Inflammatory macrophage treated with lipopolysaccharide for 4 hours (primary cell): Measurements from ENCODE around the gene TRIM54.
A peak's percentile ranks its signal among the peaks of the same experiment; 100 is the strongest.

Experiments used
- DNase-seq: peaks from one replicate; pipeline ENCODE4 v3.0.0-alpha.2; 2020

Gene TRIM54, protein sequence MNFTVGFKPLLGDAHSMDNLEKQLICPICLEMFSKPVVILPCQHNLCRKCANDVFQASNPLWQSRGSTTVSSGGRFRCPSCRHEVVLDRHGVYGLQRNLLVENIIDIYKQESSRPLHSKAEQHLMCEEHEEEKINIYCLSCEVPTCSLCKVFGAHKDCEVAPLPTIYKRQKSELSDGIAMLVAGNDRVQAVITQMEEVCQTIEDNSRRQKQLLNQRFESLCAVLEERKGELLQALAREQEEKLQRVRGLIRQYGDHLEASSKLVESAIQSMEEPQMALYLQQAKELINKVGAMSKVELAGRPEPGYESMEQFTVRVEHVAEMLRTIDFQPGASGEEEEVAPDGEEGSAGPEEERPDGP

DNA sequence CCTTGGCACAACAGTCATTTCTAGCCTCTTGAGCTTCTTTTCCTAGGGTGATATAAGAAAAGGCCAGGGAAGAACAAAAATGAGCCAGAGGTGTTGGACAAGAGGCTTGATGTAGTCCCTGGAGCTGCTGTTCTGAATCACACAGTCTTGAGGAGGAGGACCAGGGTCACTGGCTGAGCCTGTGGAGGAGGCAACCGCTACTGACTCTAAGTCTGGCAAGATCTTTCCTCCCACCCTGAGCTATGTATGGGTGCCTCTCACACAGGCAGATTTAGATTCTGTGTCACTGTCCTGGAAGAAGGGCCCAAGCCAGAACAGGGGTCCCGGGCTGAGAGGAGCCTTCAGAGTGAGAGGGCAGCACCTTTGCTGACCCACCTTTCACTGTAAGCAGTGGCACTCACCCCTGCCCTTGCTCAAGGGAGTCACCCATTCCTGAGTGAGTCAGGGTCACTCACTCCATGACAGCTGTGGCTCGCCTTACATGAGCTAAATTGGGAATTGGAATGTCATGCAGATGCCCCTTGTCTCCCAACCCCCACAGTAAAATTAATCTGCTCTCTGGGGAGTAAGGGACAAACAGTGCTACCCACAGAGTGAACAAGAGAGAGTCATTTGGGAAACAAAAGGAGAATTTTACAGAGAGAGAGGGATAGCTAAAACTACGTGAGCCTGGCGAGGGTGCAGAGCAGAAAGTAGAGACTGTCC lies at the start of gene TRIM54:
TSS of gene TRIM54 (plus strand) at position 575 of the 705 bp plus-strand sequence. CDS start 303 bp downstream, outside the sequence.
- no peak for DNase-seq

DNA sequence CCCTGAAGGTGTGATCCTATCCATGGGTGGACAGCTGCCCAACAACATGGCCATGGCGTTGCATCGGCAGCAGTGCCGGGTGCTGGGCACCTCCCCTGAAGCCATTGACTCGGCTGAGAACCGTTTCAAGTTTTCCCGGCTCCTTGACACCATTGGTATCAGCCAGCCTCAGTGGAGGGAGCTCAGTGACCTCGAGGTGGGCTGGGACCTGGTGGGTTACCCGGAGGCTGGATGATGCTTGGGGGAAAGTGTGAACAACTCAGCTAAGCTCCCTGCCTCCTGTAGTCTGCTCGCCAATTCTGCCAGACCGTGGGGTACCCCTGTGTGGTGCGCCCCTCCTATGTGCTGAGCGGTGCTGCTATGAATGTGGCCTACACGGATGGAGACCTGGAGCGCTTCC lies 48.9 kb upstream of the TRIM54 start:
- no peak for DNase-seq

DNA sequence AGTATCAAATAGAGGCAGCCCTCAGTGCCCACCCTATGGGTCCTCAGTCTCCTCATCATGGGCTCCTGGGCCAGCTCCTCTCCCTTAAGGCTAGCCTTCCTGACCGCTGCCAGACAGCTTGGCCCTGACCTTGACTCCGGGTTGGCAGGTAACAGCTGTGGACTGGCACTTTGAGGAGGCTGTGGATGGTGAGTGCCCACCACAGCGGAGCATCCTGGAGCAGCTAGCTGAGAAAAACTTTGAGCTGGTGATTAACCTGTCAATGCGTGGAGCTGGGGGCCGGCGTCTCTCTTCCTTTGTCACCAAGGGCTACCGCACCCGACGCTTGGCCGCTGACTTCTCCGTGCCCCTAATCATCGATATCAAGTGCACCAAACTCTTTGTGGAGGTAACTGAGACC lies 46.1 kb upstream of the TRIM54 start:
- no peak for DNase-seq

DNA sequence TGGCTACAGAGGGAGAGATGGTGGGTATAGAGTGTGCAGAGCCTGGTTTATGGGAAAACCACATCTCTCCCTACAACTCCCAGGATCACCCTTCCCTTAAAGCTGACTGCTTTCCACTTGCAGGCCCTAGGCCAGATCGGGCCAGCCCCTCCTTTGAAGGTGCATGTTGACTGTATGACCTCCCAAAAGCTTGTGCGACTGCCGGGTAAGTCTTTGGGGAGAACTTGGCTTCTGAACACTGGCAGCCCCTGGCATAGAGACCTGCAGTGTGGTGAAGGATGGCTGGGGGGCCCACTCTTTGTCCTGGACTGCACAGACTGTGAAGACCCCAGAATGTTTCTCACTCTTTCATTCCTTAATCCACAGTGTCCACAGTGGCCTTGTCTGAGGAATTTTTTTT lies 45.6 kb upstream of the TRIM54 start:
- DNase-seq, result no peak

DNA sequence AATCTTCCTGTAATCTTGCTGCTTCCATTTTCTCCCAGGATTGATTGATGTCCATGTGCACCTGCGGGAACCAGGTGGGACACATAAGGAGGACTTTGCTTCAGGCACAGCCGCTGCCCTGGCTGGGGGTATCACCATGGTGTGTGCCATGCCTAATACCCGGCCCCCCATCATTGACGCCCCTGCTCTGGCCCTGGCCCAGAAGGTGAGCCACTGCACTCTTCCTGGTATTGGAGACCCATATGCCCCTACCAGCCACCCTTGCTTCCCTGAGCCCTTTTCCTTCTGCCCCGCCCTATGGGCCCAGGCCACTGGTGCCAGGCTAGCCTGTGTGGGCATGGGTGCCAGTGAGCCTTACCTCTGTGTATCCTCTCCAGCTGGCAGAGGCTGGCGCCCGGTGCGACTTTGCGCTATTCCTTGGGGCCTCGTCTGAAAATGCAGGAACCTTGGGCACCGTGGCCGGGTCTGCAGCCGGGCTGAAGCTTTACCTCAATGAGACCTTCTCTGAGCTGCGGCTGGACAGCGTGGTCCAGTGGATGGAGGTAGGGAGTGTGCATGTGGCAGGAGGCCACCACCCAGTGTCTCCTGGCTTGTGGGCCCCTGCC lies 44.8 kb upstream of the TRIM54 start:
- no peak for DNase-seq

DNA sequence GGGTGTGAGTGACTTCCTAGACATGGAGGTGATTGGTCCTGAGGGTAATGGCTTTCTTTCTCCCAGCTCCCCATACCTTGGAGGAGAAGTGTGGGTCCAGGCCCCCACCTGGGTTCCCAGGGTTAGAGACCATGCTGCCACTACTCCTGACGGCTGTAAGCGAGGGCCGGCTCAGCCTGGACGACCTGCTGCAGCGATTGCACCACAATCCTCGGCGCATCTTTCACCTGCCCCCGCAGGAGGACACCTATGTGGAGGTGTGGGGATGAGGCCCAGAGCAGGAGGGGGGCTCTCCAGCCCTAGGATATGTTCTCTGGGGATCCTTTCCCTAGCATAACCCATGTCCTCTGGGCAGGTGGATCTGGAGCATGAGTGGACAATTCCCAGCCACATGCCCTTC lies 43.3 kb upstream of the TRIM54 start:
- DNase-seq, result no peak

DNA sequence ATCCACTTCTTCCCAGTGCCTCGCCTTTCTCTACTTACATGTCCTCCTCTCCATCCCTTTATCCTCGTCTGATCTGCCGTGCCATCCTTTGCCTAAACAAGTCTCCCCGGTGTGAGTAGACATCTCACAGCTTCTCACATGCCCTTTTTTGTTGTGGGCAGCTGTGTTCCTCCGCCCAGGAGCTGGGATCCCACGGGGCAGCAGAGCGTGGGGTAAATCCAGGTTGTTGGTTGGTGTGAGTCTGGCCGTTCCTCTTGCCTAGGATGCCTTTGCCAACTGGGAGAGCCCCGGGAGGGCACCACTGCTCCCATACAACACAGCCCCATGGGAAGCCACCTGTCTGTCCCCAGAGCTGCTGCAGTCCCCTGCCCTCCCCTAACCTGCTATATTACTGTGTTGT lies 41.8 kb upstream of the TRIM54 start:
- no peak for DNase-seq

DNA sequence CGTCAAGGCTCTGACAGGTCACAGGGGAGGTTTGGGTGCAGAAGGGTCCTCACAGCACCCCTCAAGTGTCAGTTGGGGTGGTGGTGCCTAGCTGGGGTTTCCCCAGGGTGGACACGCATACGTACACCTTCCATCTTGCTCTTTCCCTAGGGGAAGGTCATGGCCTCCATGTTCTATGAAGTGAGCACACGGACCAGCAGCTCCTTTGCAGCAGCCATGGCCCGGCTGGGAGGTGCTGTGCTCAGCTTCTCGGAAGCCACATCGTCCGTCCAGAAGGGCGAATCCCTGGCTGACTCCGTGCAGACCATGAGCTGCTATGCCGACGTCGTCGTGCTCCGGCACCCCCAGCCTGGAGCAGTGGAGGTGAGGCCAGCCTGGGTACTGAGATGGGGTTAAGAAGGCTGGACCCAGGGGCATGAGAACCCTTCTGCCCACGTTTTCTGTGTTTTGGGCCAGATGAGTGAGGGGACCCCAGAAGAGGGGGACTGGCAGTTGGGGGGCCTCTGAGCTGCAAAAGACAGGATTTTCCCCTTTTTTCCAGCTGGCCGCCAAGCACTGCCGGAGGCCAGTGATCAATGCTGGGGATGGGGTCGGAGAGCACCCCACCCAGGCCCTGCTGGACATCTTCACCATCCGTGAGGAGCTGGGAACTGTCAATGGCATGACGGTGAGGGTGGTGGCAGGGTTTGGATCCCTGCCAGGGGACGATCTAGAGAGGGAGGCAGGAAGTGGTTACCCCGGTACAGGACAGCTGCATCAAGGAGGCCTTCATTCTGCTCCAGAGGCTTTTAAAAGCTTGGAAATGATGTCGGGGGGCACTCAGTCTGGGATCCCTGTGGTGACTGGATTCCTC lies 40.2 kb upstream of the TRIM54 start:
- DNase-seq, result no peak

DNA sequence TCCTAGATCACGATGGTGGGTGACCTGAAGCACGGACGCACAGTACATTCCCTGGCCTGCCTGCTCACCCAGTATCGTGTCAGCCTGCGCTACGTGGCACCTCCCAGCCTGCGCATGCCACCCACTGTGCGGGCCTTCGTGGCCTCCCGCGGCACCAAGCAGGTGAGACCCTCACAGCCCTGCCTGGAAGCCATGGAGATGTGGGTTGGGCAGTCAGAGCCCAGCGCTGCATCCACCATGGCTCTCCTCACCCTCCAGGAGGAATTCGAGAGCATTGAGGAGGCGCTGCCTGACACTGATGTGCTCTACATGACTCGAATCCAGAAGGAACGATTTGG lies 39.6 kb upstream of the TRIM54 start:
- DNase-seq, result no peak

DNA sequence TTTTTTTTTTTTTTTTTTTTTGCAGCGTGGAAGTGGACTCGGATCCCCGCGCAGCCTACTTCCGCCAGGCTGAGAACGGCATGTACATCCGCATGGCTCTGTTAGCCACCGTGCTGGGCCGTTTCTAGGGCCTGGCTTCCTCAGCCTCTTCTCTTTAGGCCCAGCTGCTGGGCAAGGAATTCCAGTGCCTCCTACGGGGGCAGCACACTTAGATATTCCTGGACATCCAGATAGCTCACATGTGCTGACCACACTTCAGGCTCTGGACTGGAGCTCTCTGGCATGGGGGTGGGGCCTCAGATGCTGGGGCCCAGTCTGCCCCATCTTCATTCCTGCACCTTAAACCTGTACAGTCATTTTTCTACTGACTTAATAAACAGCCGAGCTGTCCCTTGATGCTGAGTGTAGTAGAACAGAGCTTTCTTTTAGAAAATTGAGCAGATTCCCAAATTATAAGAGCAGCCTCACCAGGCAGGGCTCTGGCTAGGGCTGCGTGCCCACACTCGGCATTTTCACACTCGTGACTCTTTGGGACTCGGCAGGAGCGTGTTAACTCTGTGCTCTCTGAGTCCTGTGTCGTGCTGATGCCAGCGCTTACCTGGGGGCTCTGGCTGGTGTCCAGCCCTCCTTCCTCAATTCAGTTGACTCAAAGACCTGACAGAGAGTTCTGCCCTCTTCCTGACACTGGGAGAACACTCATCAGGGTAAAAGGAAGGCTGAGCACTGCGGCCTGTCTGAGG lies 38.7 kb upstream of the TRIM54 start:
- no peak for DNase-seq

DNA sequence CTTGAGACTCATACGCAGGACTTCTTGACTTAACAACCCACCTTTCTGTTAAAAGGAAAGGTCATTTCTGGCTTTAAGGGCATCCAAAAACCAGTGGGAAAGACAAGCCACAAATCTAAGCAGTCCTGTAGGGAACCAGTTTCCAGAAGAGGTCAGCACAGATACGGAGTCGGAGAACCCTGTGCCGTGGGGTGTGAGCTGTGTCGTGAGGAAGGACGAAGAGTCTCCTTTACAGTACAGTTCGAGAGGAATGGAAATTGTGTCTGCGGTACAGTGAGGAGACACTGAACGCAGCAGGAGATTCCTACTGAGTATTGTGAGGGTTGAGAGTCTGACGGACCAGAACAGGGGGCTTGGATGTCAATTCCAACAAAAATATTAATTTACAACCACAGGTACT lies 37.1 kb upstream of the TRIM54 start:
- DNase-seq, result no peak

DNA sequence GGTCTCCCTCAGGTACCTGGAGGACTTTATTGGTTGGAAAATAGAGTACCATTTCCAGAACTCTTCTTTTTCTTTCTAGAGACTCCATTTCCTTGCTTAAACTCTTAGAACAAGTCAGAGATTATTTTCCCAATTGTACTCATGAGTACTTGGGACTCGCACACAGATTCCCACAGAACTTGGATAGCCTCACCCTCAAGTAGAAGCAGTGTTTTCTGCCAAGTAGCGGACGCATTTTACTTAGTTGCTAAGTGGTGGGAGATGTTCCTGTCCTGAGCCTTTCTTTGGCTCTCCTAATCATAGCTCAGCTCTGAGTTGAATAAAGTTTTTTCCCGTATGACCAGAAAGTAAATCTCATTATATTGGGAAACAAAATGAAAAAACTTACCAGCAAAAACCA lies 36.6 kb upstream of the TRIM54 start:
- DNase-seq, result no peak

DNA sequence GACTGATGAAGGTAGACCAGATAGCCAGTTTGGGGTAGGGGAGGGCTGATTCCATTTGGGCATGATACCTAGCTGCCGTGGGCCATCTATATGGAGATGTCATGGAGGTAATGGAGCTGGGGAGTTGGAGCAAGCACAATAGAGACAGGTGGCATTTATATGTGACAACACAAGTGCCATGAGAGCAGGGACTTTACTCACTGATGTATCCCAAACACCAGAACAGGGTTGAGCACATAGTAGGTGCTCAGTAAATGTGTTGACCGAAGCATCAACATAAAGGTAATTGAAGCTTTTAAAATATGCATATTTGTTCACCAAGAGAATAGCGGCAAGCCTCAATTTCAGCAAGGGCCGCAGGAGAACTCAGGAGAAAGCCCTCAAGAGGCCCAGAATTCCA lies 34.3 kb upstream of the TRIM54 start:
- no peak for DNase-seq

DNA sequence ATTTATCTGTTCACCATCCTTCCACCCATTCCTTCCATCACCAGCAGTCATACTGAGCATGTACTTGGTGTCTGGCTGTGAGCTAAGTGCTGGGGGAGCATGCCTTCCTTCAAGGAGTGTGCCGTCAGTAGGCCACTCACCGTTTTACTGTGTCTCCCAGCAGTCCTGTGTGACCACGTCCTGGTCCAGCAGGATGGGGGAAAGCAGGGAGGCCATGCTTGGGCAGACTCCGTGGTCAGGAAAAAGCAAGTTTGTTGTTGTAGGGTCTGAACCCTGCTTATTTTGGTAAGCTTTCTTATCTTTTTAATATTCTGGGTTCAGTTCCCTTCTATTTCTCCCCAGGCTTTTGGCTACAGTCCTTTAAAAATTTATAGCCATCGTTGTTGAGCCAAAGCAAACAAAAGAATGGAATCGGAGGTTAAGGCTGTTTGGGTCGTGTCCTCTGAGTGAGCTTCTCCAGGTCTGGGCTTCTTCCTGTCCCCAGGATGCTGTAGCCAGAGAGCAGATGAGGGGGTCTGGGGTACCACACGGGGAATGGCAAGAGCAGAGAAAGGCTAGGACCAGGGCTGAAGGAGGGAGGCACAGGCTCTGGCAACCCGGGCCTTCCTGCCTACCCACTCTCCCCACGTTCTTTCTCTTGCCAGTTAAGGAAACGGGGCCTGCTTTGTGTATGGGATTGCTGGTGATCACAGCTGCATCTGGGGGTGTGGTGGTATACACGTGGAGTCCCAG lies 32.9 kb upstream of the TRIM54 start:
- no peak for DNase-seq

DNA sequence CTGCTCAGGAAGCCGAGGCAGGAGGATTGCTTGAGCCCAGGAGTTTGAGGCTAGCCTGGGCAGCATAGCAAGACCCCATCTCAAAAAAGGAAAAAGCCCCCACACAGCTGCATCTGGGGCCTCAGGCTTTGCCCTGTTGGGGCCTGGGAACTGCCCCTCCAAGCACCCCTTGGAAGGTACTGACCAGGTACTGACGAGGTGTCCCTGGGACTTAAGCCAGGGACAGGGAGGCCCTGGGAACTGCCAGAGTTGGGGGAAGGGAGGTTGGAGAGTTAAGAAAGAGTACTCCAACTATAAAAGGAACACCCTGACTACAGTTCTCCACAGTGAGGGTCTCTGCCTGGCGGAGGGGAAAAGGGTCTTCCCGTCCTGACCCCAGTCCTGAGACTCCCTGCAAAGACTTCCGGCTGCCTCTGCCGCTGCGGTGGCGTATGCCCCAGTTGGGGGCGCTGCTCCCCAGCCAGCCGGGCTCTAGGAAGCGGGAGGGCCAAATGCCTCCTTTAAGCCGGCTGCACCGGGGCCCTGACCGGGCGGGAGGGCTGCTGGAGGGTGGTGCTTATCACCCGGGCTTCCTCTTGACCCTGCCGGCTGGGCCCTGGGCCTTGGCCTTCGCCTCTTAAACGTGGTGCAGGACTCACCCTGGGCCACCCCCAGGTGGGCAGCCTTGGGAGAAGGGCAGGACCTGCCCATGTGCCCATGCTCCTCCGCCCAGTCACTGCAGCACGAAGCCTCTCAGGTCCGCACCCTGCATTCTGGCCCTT lies 32.2 kb upstream of the TRIM54 start:
- DNase-seq, result peak; percentile 57

DNA sequence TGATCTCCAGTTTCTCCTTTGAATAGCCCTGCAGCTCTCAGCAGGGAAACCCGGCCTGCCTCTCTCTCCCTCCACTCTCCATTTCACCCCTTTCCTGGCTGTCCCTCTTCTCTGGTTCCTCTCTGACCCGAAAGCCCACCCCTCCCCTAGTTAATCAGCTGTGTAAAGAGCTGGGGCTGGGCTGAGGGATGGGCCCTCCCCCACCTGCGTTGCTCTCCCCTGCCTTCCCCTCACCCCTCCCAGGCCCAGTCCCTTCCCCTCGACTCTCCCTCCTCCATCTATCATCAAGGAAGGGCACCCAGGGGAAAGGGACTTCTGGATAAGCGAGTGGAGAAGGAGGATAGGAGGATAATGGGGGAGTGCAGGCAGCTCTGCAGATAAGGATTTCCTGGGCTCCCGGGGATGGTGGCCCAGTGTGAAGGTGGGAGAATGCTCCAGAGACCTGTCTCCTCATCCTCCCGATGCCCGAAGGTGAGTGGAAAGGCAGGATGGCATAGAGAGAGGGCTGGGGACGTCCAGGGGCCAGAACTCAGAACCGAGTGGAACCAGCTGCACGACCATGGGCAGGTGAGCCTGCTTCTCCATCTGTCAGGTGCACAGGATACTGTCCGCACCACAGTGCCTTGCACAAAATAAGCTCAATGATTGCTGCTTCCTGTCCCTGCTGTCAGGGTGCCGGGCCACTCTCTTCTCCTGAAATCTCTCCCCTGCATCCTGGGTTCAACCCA lies 31.4 kb upstream of the TRIM54 start:
- DNase-seq, result no peak

DNA sequence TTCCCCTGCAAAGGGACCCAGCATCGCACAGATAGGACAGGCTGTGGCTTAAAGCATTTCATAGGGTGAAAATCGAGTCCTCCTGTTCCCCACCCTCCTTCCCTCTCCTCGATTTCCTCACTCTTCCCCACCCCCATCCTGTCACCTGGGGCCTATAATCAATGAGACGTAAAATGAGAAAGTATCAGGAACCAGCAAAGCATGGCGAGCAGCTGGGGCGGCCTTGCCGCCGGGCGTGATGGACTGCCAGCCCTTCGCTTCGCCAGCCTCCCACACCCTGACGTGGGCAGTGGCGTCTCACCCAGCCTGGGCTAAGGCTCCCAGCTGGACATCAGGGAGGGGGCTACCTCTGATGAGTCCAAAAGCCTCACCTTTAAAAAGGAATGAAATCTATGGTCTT lies 30.5 kb upstream of the TRIM54 start:
- no peak for DNase-seq

DNA sequence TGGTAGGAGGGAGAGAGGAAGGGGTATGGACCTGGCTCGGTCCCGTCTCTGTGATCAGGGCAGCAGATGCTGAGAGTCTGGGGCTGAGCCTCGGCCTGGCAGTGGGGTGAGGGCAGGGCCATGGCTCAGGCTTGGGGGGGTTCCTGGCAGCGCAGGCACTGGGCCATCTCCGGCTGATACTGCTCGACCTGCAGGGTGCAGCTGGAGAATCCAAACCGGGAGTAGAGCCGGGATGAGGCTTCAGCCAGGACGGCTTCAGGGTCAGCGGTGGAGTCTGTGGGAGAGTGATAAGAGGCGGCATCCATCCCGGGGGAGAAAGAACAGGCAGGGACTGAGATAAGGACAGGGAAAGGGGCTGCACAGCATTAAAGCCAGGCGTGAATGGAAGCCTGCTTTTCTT lies 27.0 kb upstream of the TRIM54 start:
- no peak for DNase-seq

DNA sequence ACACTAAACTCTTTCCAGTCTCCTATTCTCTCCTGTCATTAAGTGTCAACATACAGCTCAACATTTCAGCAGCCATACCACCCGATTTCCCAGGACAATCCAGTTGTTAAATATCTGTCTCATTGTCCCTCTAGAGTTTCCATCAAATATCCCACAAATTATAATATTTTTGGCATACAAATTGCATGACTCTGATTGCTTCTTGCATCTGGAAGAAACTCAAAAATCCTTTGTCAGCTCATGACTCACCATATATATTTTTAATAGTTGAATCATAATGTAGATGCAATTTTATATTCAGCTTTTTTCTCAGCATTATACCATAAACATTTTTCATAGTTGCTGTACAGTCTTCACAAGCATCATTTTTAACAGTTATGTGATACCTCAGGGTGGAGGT lies 26.6 kb upstream of the TRIM54 start:
- no peak for DNase-seq

DNA sequence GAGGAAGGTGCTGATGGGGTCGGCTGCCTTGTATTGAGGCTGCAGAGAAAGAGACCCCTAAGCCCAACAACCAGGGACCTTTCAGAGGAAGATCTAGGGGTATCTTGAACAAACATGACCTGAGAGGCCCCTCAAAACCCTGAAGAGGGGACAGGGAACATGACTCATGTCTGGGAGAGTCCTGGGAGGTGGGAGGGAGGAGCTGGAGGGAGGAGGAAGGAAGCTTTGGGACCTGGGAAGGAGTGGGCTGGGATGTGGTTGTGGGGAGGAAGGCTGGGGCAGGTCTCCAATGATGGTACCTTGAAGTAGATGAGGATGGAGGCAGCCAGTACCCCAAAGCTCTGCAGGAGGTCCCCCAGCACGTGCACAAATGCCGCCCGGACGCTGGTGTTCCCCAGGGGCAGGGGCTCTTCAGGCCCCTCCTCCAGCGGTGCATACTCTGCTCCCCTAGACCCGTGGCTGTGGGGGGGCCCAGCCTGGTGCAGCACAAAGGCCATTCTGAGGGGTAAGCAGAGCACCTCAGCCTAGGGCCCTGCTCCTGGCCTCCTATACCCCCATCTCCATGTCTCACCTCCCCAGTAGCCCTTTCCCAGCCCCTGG lies 25.3 kb upstream of the TRIM54 start:
- DNase-seq, result no peak
